GM19099 (cell line): ENCODE measurements around the gene CDKAL1.

Source experiments
- POLR2A ChIP-seq: IDR thresholded peaks from 3 replicates; pipeline ENCODE4 v1.6.1; 2011; ENCODE audit warnings: low read depth; ENCODE audit not compliant: insufficient read length; ENCODE audit errors: extremely low read depth

Gene CDKAL1

GRCh38 chr6:21176197-21176596, 641.9 kb downstream of the CDKAL1 start:
- TF ChIP-seq POLR2A, result no peak

GRCh38 chr6:21180155-21180554, 645.9 kb downstream of the CDKAL1 start:
- no peak for TF ChIP-seq POLR2A

DNA sequence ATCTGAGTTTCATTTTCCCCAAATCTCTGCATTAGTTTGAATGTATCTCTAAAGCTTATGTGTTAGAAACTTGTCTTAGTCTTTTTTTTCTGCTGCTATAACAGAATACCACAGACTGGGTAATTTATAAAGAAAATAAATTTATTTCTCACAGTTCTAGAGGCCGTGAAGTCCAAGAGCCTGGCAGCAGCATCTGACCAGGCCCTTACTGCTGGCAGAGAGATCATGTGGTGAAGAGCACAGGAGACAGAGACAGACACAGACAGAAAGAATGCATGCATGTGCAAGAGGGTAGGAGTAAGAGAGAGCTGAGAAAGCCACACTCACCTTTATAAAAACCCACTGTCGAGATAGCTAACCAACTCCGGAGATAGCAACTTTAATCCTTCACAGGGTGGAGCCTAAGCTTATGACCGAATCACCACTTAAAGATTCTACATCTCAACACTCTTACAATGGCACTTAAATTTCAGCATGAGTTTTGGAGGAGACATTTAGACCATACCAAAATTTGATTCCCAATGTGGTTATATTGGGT, 646.6 kb downstream of the CDKAL1 start:
- no peak for TF ChIP-seq POLR2A

- no peak for TF ChIP-seq POLR2A
These were observed 647.6 kb downstream of the CDKAL1 start for GRCh38 chr6:21181866-21182265.

DNA sequence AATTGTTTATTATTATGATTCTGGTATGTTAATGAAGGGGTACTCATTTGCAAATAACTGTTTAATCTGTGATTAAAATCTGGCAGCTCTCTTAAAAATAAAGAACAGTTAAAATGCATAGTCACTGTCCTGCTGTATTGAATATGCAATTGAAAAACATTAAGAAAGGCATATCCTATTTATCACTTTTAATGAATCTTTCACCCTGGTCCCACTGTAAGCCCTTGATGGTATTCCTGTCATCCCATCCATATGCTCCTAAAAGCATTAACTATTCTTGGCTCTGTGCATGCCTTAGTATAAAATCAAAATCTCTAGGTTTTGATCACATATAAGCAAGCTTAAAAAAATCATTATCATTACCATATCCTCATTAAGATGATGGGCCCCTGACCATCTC, 648.3 kb downstream of the CDKAL1 start:
- no peak for TF ChIP-seq POLR2A

GRCh38 chr6:21185861-21186478, 651.7 kb downstream of the CDKAL1 start:
- no peak for TF ChIP-seq POLR2A

- no peak for TF ChIP-seq POLR2A
These were observed 652.3 kb downstream of the CDKAL1 start for GRCh38 chr6:21186479-21187055.

DNA sequence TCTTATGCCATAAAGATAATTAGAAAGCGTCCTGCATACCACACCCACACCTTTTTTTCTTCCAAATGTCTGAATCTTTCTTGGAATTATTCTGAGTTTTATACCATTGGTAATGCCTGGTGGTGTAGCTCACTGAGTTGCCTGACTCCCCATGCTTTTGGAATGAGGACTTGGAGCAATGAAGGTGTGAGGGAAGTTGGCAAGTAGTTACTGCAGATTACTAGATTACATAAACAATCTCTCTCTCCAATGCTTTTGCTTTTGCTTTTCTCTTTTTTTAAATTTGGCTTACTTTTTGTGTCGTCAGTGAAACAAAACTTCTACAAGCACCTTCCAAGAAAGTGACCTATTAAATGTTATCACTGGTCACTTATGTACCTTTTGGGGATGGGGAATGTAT, 653.2 kb downstream of the CDKAL1 start:
- TF ChIP-seq POLR2A, result no peak

DNA sequence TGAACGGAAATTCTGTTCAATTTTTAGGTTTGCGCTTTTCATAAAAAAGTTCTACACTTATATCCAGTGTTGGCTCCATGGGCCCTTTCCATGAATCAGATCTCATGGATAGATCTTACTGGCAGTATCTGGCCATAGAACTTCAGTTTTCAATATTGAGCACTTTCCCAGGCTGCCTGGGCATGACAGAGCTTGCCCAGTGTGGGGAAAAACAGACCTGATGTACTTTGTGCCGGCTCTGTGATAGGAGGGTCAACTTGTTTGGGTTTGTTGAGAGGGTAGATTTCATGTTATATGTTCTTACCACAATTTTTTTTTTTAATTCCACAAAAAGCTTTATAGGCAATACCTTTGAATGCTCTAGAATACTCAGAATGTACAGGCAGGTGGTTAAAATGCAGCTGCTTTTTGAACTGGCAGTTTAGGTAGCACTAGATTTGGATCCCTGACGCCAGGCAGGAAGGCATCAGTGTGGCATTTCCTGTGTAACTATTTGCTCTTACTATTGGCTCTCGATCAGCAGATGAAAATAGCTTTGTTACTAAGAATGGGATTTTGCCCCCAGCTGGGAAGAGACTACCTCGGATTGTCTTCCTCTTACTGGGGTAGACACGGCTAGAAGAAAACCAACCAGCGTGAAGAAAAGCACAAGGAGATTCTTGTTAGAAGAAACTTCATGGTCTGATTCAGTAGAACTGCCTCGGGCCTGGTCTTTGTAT, 654.4 kb downstream of the CDKAL1 start:
- no peak for TF ChIP-seq POLR2A

DNA sequence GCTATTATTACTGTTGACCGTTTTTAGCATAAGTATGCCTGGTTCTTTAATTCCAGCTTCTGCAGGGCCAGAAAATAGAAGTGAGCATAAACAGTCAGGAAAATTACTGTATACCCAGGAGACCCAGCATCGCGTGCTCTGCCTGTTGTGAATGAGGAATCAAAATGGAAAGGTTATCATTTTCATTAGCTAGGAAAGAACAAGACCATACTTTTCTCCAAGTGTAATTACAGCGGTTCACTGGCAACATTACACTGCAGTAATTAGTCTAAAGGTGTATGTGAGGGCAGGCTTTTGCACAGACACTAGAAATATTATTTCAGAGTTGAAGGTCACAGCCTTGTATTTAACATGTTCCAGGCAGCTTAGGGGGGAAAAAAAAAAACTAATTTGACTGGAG, 655.5 kb downstream of the CDKAL1 start:
- no peak for TF ChIP-seq POLR2A

GRCh38 chr6:21190701-21191100, 656.4 kb downstream of the CDKAL1 start:
- no peak for TF ChIP-seq POLR2A

- TF ChIP-seq POLR2A, result no peak
These were observed 659.7 kb downstream of the CDKAL1 start for GRCh38 chr6:21193790-21194475.

DNA sequence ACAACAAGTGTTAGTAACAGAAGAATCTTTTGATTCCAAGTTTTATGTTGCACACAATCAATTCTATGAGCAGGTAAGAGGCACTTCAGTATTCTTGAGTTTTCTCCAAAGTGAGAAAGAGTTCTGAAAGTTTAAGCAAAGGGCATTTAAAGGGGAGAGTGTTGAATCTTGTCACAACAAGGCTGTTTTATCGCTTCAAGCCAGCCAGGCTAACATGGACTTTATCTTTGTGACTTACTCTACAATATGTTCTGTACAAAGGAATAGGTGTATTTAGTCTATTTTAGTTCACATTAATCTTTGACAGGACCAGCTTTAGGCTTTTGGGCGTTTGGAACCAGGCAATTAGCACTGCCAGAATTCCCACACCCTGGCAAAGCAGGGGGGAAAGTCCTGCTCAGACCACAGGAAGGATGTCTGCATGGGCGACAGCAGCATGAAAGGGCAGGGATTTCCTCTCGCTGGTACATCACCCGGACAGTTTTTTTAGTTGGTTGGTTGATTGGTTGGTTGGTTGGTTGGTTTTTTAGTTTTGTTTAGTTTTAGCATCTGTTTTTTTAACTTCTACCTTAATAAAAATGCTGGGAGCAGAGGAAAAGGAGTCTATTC, 663.9 kb downstream of the CDKAL1 start:
- TF ChIP-seq POLR2A, result no peak

DNA sequence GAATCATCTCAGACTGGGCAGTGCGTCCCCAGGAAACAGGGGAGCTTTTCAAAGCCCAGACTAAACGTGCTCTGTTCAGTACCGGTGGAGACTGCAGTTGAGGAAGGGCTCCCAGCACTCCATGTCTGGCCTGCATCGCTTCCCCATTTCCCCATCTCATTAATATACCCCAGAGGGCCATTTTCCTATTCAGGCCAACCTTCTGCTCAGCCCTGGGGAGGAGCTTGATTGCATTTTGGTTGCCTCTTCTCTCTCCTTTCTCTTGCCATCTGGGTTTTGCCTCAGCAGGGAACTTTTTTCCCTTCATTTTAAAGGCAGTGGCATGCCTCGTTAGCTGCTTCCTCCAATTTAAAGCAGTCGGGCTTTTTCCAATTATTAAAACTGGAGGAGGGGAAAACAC, 665.0 kb downstream of the CDKAL1 start:
- no peak for TF ChIP-seq POLR2A
